AG09319 (cell line): Measurements from ENCODE around the gene SHROOM3.
A peak's percentile ranks its signal among the peaks of the same experiment; 100 is the strongest.

Experiments
- DNase-seq: peaks from one replicate; pipeline ENCODE4 v3.0.0-alpha.2; 2010; ENCODE audit warnings: low read depth; ENCODE audit errors: extremely low read depth
- TF ChIP-seq, protein P1 (sequence below): IDR thresholded peaks from 2 replicates; pipeline ENCODE4 v1.5.1; 2011; ENCODE audit warnings: low read depth, mild to moderate bottlenecking, inconsistent platforms, low read length, moderate library complexity

The SHROOM3 gene

DNA sequence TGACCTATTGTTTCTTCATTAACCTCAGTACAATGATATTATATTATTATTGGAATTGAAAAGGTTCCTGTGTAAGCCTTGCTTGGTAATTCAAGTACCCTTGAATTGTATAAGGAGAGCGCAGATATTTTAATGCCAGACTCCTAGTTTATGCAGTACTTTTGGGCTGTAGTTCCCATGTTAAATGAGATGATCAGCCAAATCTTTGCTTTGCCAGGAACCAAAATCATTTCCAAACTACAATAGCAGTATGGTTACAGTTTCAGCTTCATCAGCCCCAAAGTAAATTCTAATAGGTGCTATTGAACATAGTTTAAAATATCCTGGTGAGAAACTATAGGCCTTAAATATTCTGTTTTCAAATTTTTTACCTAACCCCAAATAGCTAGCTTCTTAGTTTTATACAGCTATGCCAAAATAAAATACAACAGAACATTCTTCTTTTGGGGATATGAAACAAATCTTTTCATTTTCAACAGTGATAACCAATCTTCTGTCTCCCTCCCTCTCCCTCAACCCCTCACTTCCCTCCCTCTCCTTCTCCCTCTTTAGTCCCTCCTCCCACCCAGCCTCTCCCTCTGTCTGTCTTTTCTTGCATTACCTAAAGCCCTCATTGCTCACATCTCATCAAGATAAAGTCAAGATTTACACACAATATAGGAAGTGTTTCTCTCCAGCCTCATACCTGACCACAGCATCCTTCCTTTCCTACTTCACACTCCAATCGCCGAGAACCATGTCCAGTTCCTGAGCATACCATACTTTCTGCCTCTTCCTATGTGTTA is 190.1 kb downstream of the SHROOM3 start:
- no peak for DNase-seq
- TF ChIP-seq, protein P1, sequence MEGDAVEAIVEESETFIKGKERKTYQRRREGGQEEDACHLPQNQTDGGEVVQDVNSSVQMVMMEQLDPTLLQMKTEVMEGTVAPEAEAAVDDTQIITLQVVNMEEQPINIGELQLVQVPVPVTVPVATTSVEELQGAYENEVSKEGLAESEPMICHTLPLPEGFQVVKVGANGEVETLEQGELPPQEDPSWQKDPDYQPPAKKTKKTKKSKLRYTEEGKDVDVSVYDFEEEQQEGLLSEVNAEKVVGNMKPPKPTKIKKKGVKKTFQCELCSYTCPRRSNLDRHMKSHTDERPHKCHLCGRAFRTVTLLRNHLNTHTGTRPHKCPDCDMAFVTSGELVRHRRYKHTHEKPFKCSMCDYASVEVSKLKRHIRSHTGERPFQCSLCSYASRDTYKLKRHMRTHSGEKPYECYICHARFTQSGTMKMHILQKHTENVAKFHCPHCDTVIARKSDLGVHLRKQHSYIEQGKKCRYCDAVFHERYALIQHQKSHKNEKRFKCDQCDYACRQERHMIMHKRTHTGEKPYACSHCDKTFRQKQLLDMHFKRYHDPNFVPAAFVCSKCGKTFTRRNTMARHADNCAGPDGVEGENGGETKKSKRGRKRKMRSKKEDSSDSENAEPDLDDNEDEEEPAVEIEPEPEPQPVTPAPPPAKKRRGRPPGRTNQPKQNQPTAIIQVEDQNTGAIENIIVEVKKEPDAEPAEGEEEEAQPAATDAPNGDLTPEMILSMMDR = no peak

DNA sequence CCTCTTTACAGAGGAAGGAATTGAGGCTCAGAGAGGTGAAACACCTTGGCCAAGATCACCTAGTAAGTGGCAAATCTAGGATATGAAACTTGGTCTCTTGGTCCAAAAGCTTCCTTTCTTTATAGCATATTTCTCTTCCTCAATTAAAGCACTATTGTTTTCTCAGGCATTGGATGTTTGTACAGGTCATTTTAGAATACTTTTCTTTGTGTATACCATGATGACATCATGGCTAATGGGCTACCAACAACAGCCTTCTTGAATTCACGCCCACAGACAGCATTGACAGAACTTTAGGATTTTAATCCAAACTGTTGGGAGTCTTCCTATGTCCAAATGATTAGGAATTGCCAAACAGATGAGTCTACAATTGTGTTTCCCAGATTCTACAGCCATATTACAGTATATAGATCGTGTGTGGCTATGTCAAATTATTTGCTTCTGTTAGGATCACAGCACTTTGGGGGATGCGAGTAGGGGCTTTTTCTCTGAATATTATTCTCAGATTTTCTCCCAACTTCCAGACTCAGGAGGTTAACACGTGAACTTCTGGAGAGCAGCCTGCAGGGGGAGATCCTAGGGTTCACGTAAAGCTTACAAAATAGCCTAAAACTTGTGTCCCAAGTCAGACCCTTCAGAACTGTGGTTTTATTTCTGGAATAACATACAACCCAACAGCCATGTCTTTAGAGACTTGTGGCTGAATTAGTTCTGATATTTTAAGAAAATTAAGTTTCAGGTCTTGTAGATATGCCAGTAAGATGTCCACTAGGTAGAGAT is 191.8 kb downstream of the SHROOM3 start:
- DNase-seq = no peak
- TF ChIP-seq, protein P1 = peak; percentile 12

DNA sequence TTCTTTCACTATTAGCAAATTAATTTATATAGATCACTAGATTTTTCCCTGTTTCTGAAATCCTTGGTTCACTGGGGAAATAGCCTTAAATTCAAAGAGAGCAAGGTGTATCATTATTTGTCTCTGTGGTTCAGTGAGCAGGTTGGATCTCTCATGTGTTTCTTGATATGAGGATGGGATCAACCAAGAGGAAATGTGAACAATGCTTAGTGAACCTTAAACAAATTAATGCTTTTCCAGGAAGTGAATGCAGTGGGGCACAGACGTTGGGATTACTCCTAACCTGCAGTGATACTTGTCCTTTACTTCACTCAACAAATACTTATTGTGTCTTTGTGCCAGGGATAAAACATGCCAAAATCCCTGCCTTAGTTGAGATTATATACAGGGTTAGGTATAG is 193.2 kb downstream of the SHROOM3 start:
- TF ChIP-seq, protein P1 = no peak
- no peak for DNase-seq

DNA sequence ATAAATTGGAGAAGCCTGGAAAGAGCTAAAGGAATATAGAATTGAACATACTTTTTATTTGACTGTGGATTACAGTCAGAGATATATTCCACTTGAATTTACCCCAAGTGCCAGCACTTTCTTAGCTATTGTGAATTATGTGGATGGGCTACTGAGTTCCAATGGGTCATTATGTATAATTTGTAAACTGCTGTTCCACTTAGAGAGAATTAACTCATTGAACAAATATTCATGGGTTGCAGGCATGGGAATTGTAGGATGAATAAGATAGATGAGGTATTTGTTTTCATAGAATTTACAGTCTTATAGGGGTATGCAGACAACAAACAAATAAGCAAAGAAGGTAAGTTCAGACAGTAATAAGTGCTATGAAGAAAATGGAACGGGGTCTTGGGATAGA is 195.7 kb downstream of the SHROOM3 start:
- TF ChIP-seq, protein P1 = no peak
- DNase-seq = no peak

DNA sequence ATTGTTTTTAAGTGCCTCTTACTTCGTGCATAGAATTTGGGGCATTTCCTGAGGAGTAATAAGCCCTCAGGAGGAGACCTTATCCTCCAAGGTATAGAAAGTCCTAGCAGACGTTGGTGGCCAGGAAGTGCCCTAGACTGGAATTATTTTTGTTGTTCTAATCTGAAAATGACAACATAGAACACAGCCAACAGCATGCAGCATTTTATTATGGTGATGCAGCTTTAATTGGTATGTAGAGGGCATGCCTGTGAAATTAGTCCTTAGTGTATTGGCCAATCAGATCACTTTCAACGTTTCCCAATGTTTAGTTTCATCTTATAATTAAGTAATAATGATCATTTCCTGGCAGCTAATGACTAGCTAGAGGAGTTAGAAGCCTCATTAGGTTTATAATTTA is 199.2 kb downstream of the SHROOM3 start:
- TF ChIP-seq, protein P1 = no peak
- peak; percentile 25 for DNase-seq

DNA sequence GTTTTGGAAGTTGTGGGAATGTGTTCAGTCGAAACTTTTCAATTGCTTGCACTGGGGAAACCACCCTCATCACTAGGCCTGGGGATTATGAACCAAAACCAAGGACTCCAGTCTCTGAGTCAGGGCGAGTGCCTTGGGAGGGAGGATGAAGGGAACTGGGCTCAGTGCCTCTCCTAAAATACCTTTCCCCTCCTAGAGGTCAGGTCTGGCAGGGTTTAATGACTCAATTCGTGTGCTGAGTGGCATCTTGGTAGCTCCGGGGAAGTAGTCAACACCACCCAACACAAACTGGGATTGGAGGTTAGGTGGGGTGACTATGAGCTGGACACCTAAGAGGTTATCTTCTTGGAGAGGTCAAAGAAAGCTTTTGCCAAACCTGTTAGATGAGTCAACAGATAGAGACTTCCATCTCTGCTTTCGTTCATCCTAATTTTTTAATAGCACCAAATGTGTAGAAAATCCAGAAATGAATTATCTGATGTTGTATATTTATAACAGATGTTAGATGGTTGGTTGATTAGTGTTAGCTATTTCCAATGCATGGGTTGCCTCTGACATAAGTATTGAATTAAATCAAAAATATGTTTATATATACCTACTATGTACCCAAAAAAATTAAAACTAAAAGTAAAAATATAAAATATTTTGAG is 202.8 kb downstream of the SHROOM3 start:
- no peak for DNase-seq
- TF ChIP-seq, protein P1 = no peak

DNA sequence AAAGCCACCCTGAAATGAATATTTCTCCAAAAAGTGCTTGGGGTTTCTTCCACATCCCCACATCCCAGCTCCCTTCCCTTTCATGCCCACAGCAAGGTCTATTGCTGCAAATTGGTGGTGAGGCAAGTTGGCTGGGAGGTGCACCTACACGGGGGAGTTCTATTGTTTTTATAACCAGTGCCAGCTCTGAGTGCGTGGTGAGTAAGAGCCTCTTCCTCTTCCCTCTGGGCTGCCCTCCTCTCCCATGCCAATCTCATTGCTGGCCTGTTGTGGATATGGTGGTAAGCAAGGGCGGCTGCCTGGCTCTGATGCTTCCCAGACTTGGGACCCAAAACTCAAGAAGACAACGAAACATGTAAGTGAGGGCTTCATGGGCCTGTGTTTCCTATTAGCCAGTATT is 204.3 kb downstream of the SHROOM3 start:
- TF ChIP-seq, protein P1 = no peak
- no peak for DNase-seq
